Esophagus squamous epithelium (tissue), 5 donors: ENCODE data around the gene DNAJC1. TPM values are rescaled to one million over a fixed set of nuclear protein-coding genes. Genes with fewer than 3 reads are reported as not detected.
"Not testable (repeated sequence)": the region's sequence is repeated elsewhere in the genome, so short reads cannot be mapped to it uniquely, and the experiment has no call there.

Experiments
- DNase-seq: peaks from one replicate; lab custom pipeline; 2025; lab: John Stamatoyannopoulos, UW
- H3K27ac ChIP-seq, 4 donors: fragments of 200-600 bp; sonication (generic); one replicate each; pipeline ENCODE4 v1.5.1; 2016 to 2019; ENCODE audit warnings: mild to moderate bottlenecking in 1 of 4
- H3K27me3 ChIP-seq, 4 donors: fragments of 200-600 bp; sonication (generic); 1 replicate in 3 of 4; 2 replicates in 1 of 4; pipeline versions ENCODE4 v1.5.1 to v1.6.0; 2017 to 2021; ENCODE audit warnings: antibody characterized with exemption in 1 of 4
- H3K36me3 ChIP-seq, 3 donors: fragments of 200-600 bp; sonication (generic); one replicate each; pipeline ENCODE4 v1.5.1; 2016 to 2019
- H3K4me1 ChIP-seq, 3 donors: fragments of 200-600 bp; sonication (generic); one replicate each; pipeline ENCODE4 v1.5.1; 2017 to 2019
- H3K4me3 ChIP-seq, 4 donors: fragments of 200-600 bp; sonication (generic); 1 replicate in 3 of 4; 2 replicates in 1 of 4; pipeline ENCODE4 v1.5.1; 2016 to 2019; ENCODE audit warnings: mild to moderate bottlenecking in 2 of 4, moderate library complexity in 1 of 4
- H3K9me3 ChIP-seq, 3 donors: fragments of 200-600 bp; sonication (generic); one replicate each; pipeline ENCODE4 v1.5.1; 2016 to 2019
- CTCF ChIP-seq, 6 experiments: fragments of 450-650 bp in 4 of 6; fragments of 200-600 bp in 2 of 6; sonication (generic) in 2 of 6; IDR thresholded peaks; one replicate each; pipeline ENCODE4 v1.5.1; 2016 to 2019; ENCODE audit warnings: antibody characterized with exemption in 6 of 6, mild to moderate bottlenecking in 4 of 6, moderate library complexity in 4 of 6
- POLR2A ChIP-seq, 4 donors: fragments of 450-650 bp; IDR thresholded peaks; one replicate each; pipeline ENCODE4 v1.6.1; 2017; ENCODE audit warnings: antibody characterized with exemption in 4 of 4, mild to moderate bottlenecking in 4 of 4, moderate library complexity in 3 of 4
- WGBS, 2 donors: methylation state at CpG; one replicate each; pipeline ENCODE4 v1.1.5; 2018; 5-methylcytosine and 5-hydroxymethylcytosine counted together
- intact Hi-C: fragments of 100-400 bp; cut with DNase I; formaldehyde crosslinking; loops from one replicate; pipeline ENCODE4 v1.15.0; 2022
- total RNA-seq, 4 donors: library from RNA; depleted of rRNA; stranded (reverse); fragments of >200 nt; gene quantifications; one replicate each; pipeline ENCODE4 v1.1.0, GENCODE V29; 2016
- donor health status: DM: yes; HTN: yes; CAD: no.

Gene DNAJC1
- total RNA-seq, 4 donors from 2014 or later: 36.1 to 84.8 (median 43.6) TPM

GRCh38 chr10:21888959-21889358 lies 114.6 kb downstream of the DNAJC1 start:
- Histone ChIP-seq H3K9me3 (peaks cover 0 to 10% (median 0%) of the 10 kb centered on the region in 3 donors), H3K27me3 (no peaks in the 10 kb centered on the region), H3K4me3 (no peak overlapping the region), H3K36me3 (peaks cover 0 to 24% (median 0%) of the 10 kb centered on the region in 3 donors), H3K27ac (no peak overlapping the region), H3K4me1 (no peaks in the 10 kb centered on the region)
- no peak for TF ChIP-seq CTCF (IDR thresholded peaks at IDR 0.05)
- intact Hi-C loops: no loop called here
- WGBS, 2 donors: 42 to 72% methylated on average over 5 of the region's 5 CpGs
- no peak for DNase-seq

GRCh38 chr10:21885940-21886339 lies 117.6 kb downstream of the DNAJC1 start:
- H3K4me1 ChIP-seq: no peaks in the 10 kb centered on the region
- H3K9me3 ChIP-seq: no peaks in the 10 kb centered on the region
- H3K36me3 ChIP-seq: peaks cover 0 to 24% (median 0%) of the 10 kb centered on the region in 3 donors
- no peak overlapping the region for H3K4me3 ChIP-seq
- DNase-seq: no peak
- intact Hi-C loops: no loop called here
- H3K27me3 ChIP-seq: no peaks in the 10 kb centered on the region
- TF ChIP-seq CTCF (IDR thresholded peaks at IDR 0.05): no peak
- TF ChIP-seq POLR2A (IDR thresholded peaks at IDR 0.05): no peak
- no peak overlapping the region for H3K27ac ChIP-seq

- Histone ChIP-seq H3K27me3 (no peaks in the 10 kb centered on the region), H3K4me1 (peaks cover 0 to 12% (median 0%) of the 10 kb centered on the region in 3 donors), H3K9me3 (peaks cover 0 to 15% (median 7%) of the 10 kb centered on the region in 3 donors), H3K27ac (no peak overlapping the region), H3K36me3 (peaks cover 0 to 28% (median 0%) of the 10 kb centered on the region in 3 donors), H3K4me3 (no peak overlapping the region)
- TF ChIP-seq CTCF (IDR thresholded peaks at IDR 0.05) (no peak), POLR2A (IDR thresholded peaks at IDR 0.05) (no peak)
- DNase-seq: no peak
- intact Hi-C loops: no loop called here
- 89 to 98% methylated on average over 5 of the region's 5 CpGs for WGBS, 2 donors
Measured at GRCh38 chr10:21873198-21873597, 130.3 kb downstream of the DNAJC1 start.

GRCh38 chr10:21872771-21873170 lies 130.8 kb downstream of the DNAJC1 start:
- DNase-seq, H3K4me3 ChIP-seq, intact Hi-C loops, H3K27ac ChIP-seq, H3K27me3 ChIP-seq: not testable (repeated sequence)
- 96% methylated on average over 8 to 11 of the region's 11 CpGs for whole genome bisulfite sequencing, 2 donors
- peaks cover 0 to 28% (median 0%) of the 10 kb centered on the region in 3 donors for H3K36me3 ChIP-seq
- peaks cover 0 to 15% (median 7%) of the 10 kb centered on the region in 3 donors for H3K9me3 ChIP-seq
- H3K4me1 ChIP-seq: peaks cover 0 to 12% (median 0%) of the 10 kb centered on the region in 3 donors

GRCh38 chr10:21870849-21871248 lies 132.7 kb downstream of the DNAJC1 start:
- Histone ChIP-seq H3K9me3 (peaks cover 0 to 22% (median 7%) of the 10 kb centered on the region in 3 donors), H3K27ac (peak overlapping the region in 2 of 4 donors; percentile 8 to 47), H3K36me3 (peaks cover 0 to 21% (median 0%) of the 10 kb centered on the region in 3 donors), H3K4me1 (peaks cover 0 to 12% (median 0%) of the 10 kb centered on the region in 3 donors), H3K27me3 (no peaks in the 10 kb centered on the region), H3K4me3 (no peak overlapping the region)
- intact Hi-C loops: no loop called here
- TF ChIP-seq CTCF (IDR thresholded peaks at IDR 0.05): no peak
- no peak for TF ChIP-seq POLR2A (IDR thresholded peaks at IDR 0.05)
- WGBS, 2 donors: 43 to 68% methylated on average over 1 of the region's 1 CpG
- no peak for DNase-seq

- Histone ChIP-seq H3K9me3 (peaks cover 0 to 22% (median 7%) of the 10 kb centered on the region in 3 donors), H3K4me1 (peaks cover 0 to 12% (median 0%) of the 10 kb centered on the region in 3 donors)
- intact Hi-C loops, H3K4me3 ChIP-seq, H3K27me3 ChIP-seq, H3K27ac ChIP-seq, DNase-seq, H3K36me3 ChIP-seq: not testable (repeated sequence)
- 91 to 96% methylated on average over 2 of the region's 2 CpGs for WGBS, 2 donors
Measured at GRCh38 chr10:21869087-21869486, 134.4 kb downstream of the DNAJC1 start.
